SK-N-DZ (cell line): ENCODE results near the gene ARF3.

Source experiments
- DNase-seq: peaks from one replicate; pipeline ENCODE4 v3.0.0-alpha.2; 2015; ENCODE audit warnings: low spot score

The ARF3 gene

GRCh38 chr12:48967991-48968390 is 10.7 kb upstream of the ARF3 start:
- no peak for DNase-seq

DNA sequence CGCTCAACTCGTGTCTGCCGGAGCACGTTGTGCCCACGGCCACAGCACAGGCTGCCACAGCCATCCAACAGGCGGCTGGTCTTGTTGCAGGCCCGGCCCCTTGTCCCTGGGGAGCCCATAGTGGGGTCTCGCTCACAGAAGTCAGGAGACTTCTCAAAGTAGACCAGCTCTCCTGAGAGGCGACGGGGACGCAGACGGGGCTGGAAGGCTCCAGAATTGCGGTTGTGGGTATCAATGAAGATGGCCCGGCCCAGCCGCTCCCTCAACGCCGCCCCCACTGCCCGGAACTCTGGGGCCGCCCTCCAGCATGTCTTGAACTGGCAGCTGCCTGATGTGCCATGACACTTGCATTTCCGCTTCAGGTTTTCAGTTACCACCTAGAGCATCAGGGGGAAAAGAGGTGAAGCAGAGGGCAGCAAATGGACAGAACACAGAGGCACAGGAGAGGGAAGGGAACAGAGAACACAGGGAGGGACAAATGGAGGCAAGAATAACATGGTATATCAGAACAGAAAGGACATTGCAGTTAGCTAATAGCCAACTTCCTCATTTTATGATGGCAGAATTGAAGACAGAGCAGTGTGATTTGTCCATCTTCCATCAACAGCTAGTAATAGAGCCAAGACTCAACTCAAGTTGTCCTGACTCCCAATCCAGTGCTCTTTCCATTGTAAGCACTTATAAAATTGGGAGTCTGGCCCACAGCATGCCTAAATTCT is 9.0 kb upstream of the ARF3 start:
- no peak for DNase-seq

- DNase-seq = no peak
These were observed 8.1 kb upstream of the ARF3 start for GRCh38 chr12:48965298-48965838.

DNA sequence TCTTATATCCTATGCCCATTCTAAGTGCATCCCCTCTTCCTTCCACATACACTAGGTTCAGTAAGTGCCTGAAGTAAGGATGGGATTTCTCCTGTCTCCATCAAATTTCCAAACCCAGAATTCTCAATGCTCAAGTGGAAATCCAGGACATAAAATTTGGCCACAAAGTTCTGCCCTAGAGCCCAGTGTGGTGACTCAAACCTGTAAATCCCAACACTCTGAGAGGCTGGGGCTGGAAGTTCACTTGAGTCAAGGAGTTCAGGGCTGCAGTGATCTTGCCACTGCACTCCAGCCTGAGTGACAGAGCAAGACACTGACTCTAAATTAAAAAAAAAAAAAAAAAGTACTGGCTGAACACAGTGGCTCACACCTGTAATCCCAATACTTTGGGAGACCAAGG is 4.5 kb upstream of the ARF3 start:
- DNase-seq = no peak

- DNase-seq = no peak
These were observed 4.0 kb upstream of the ARF3 start for GRCh38 chr12:48961331-48961730.

DNA sequence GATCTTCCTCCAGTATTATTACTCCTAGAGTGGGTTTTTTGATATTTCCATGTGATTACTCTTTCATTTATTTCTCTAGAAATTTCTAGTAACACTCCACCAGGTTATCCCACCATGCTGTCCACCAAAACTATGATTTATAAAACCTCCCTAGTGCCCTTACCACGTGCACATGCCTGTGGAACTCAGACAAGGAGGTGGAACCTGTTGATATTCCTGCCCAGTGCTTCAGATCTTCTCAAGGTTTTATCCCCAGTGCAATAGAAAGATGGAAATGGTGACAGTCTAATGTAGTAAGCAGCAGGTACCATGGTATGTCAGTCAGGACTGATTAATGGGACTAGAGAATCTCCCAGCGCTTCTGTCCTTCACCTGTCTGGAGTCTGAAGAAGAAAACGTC is 3.5 kb upstream of the ARF3 start:
- DNase-seq = no peak

DNA sequence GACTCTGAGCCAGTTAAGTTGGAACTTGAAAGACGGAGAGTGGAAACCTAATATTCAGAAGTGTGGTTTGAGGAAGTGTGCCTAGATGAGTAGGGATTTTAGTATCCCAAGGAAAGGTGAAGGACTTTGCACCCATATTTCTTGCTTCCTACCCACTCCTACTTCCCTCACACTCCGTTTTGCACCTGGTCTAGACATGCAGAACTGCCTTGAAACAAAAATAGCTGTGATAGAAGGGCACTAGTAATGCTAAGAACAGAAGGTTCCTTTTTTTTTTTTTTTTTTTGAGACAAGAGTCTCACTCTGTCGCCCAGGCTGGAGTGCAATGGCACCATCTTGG is 732 bp upstream of the ARF3 start:
- no peak for DNase-seq

DNA sequence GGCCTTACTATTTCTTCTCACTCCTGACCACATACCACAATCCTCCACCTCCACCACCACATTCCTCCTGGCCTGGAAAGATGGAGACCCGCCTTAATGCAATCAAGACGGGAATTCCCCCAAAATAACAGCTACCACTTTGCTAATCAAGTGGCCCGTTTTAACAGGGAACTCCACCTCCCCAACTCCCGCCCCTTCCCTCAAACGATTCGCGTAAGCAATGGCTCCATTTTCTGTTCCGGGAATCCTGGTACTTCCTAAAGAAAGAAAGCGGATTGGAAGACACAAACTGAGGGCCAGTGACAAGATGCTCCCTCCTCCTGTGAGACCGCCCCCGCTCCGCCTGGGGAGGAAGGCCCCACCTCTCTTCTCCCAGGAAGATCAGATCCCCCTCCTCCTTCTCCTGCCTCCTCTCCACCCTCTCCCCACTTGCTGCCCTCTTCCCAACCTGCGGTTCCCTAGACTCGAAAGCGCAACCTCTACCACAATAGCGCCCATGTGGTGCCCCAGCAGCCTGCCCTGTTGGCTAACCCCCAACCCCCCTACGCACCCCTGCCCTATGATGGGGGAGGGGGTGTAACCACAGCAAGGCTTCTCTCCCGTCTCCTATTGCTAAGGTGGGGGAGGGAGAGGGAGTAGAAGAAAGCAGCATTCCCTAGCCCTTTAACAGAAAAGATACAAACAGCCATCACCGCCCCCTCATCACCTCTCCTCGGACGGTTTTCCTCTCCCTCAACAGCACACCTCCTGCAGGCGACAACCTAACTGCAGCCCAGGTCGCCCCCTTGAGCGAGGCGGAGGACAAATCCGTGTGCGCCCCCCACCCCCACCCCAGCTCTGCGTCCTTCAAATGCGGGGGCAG is 777 bp downstream of the ARF3 start:
- peak; percentile 97 for DNase-seq

GRCh38 chr12:48954841-48955501 is 2.3 kb downstream of the ARF3 start:
- DNase-seq = no peak

GRCh38 chr12:48954061-48954460 is 3.2 kb downstream of the ARF3 start:
- DNase-seq = no peak

GRCh38 chr12:48952691-48953090 is 4.6 kb downstream of the ARF3 start:
- DNase-seq = no peak

GRCh38 chr12:48947727-48948126 is 9.6 kb downstream of the ARF3 start:
- no peak for DNase-seq

- no peak for DNase-seq
These were observed 10.3 kb downstream of the ARF3 start for GRCh38 chr12:48946943-48947342.

GRCh38 chr12:48946205-48946604 is 11.1 kb downstream of the ARF3 start:
- DNase-seq = no peak

DNA sequence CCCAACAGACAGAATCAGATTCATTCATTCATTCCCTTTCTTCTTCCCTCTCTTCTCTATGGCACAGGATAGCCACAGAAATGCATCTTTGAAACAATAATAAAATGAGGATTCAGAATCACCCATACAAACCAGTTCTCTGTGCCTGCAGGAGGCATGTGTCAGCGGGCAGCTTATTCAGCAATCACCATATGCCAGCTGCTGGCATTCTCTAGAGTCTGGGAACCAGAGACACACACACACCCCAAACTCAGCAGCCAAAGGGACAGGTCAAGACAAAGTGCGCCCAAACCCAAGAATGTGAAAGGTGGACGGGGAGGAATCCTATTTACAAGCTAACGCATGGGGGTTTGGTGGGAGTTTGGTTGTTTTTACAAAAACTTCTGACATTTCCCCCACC is 14.1 kb downstream of the ARF3 start:
- no peak for DNase-seq

- no peak for DNase-seq
These were observed 17.1 kb downstream of the ARF3 start for GRCh38 chr12:48940181-48940580.

- DNase-seq = no peak
These were observed 18.5 kb downstream of the ARF3 start for GRCh38 chr12:48938805-48939204.

GRCh38 chr12:48937170-48937569 is 20.1 kb downstream of the ARF3 start:
- no peak for DNase-seq

DNA sequence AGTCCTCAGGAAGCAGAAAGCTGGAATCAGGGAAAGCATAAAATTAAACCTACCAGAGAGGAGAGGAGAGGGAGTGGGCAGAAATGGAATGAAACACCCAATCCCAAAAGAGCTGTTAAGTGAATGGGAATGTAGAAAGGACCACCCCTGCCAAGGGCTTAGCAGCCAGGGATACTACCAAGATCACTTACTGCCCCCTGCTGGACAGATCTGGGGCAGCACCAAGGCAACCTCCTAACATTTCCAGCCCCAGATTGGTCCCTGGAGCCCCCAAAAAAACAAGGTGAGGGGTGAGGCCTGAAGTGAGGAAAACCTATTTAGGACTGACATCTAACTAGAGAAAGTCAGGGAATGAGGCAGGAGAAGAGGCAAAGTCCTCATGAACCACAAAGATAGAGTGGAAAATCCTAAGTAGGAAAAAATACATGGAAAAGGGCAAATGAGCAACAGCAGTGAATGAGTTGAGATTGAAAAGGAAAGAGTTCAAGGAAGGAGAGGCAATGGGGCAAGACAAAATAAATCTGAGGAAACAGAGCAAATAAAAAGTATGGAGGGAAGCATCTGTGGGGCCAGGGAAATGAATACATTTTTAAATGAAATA is 20.8 kb downstream of the ARF3 start:
- peak; percentile 58 for DNase-seq

DNA sequence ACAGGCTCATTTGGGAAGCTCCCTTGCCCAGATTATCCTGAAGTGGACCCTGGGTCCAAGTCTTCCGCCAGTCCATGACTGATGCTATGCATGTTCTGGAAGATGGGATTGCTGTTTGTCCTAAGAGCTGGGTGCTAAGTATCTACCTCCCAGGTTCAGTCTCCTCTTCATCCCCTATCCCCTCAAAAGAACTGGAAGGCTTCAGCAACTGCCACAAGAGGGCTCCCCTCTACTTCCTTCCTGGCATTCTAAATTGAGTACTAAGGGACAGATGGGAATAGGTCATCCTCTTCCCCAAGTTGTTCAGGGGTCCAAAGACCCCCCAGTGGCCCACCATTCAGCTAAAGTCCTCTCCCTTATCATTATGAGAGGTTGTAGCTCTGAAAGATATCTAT is 23.0 kb downstream of the ARF3 start:
- no peak for DNase-seq

- no peak for DNase-seq
These were observed 23.5 kb downstream of the ARF3 start for GRCh38 chr12:48933664-48934311.
